GM23338 (cell line): ENCODE data around the gene TMED7.

Experiments
- CTCF ChIP-seq, 2 experiments: fragments of 200-600 bp in 1 of 2; sonication (generic) in 1 of 2; conservative IDR thresholded peaks; 2 replicates each; pipeline versions ENCODE4 v1.5.1 to v1.6.1; 2016 to 2017; ENCODE audit warnings: antibody characterized with exemption in 2 of 2, low read depth in 2 of 2, mild to moderate bottlenecking in 2 of 2, moderate library complexity in 1 of 2
- EZH2 ChIP-seq: fragments of 200-600 bp; sonication (generic); IDR thresholded peaks from one replicate; pipeline ENCODE4 v1.8.0; 2017; ENCODE audit warnings: antibody characterized with exemption, mild to moderate bottlenecking, low read depth; ENCODE audit not compliant: unreplicated experiment
- NANOG ChIP-seq: IDR thresholded peaks from 2 replicates; pipeline ENCODE4 v1.6.1; 2016; ENCODE audit warnings: antibody characterized with exemption, borderline replicate concordance
- POLR2AphosphoS5 ChIP-seq: IDR thresholded peaks from 2 replicates; pipeline ENCODE4 v1.6.1; 2016; ENCODE audit warnings: antibody characterized with exemption, low read depth
- ZNF114 ChIP-seq: fragments of 250-450 bp; sonication (Bioruptor Pico); IDR thresholded peaks from 2 replicates; pipeline ENCODE4 v1.5.0; 2020; ENCODE audit warnings: mild to moderate bottlenecking, moderate library complexity
- ZNF331 ChIP-seq: fragments of 250-450 bp; sonication (Bioruptor Pico); IDR thresholded peaks from 2 replicates; pipeline ENCODE4 v1.5.0; 2020; ENCODE audit warnings: low read depth, mild to moderate bottlenecking, moderate library complexity
- TF ChIP-seq, protein P1 (sequence below): IDR thresholded peaks from one replicate; pipeline ENCODE4 v1.6.1; 2018; ENCODE audit warnings: antibody characterized with exemption; ENCODE audit not compliant: unreplicated experiment

- TF ChIP-seq NANOG (no peak), EZH2 (no peak), CTCF (conservative IDR thresholded peaks at IDR 0.05; ENCODE audit: low read depth in 2 of 2) (no peak), POLR2AphosphoS5 (no peak), ZNF114 (CRISPR knock-in tag) (no peak), ZNF331 (CRISPR knock-in tag) (no peak)
- TF ChIP-seq, protein P1, sequence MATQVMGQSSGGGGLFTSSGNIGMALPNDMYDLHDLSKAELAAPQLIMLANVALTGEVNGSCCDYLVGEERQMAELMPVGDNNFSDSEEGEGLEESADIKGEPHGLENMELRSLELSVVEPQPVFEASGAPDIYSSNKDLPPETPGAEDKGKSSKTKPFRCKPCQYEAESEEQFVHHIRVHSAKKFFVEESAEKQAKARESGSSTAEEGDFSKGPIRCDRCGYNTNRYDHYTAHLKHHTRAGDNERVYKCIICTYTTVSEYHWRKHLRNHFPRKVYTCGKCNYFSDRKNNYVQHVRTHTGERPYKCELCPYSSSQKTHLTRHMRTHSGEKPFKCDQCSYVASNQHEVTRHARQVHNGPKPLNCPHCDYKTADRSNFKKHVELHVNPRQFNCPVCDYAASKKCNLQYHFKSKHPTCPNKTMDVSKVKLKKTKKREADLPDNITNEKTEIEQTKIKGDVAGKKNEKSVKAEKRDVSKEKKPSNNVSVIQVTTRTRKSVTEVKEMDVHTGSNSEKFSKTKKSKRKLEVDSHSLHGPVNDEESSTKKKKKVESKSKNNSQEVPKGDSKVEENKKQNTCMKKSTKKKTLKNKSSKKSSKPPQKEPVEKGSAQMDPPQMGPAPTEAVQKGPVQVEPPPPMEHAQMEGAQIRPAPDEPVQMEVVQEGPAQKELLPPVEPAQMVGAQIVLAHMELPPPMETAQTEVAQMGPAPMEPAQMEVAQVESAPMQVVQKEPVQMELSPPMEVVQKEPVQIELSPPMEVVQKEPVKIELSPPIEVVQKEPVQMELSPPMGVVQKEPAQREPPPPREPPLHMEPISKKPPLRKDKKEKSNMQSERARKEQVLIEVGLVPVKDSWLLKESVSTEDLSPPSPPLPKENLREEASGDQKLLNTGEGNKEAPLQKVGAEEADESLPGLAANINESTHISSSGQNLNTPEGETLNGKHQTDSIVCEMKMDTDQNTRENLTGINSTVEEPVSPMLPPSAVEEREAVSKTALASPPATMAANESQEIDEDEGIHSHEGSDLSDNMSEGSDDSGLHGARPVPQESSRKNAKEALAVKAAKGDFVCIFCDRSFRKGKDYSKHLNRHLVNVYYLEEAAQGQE: no peak
These were observed 48.1 kb downstream of the TMED7 start for GRCh38 chr5:115577741-115578140.
